IPS-18a (cell line): Measurements from ENCODE around the gene CDK11A.
A peak's percentile ranks its signal among the peaks of the same experiment; 100 is the strongest.
"Not testable (repeated sequence)": the region's sequence is repeated elsewhere in the genome, so short reads cannot be mapped to it uniquely, and the experiment has no call there.

Source experiments
- H3K27ac ChIP-seq: one replicate; pipeline ENCODE4 v1.5.1; 2013; ENCODE audit warnings: low read length
- H3K27me3 ChIP-seq: one replicate; pipeline ENCODE4 v1.6.1; 2013; ENCODE audit warnings: mild to moderate bottlenecking, low read length; ENCODE audit not compliant: control insufficient read depth, insufficient read depth
- H3K36me3 ChIP-seq: one replicate; pipeline ENCODE4 v1.6.1; 2013; ENCODE audit warnings: low read depth, low read length; ENCODE audit not compliant: control insufficient read depth
- H3K4me1 ChIP-seq: one replicate; pipeline ENCODE4 v1.6.1; 2013; ENCODE audit warnings: low read depth, low read length; ENCODE audit not compliant: control insufficient read depth
- H3K4me3 ChIP-seq: one replicate; pipeline ENCODE4 v1.5.1; 2013; ENCODE audit warnings: low read length
- H3K9ac ChIP-seq: one replicate; pipeline ENCODE4 v1.6.1; 2013; ENCODE audit warnings: mild to moderate bottlenecking, low read length, moderate library complexity
- H3K9me3 ChIP-seq: one replicate; pipeline ENCODE4 v1.6.1; 2013; ENCODE audit warnings: low read depth, low read length; ENCODE audit not compliant: control insufficient read depth

Gene CDK11A

DNA sequence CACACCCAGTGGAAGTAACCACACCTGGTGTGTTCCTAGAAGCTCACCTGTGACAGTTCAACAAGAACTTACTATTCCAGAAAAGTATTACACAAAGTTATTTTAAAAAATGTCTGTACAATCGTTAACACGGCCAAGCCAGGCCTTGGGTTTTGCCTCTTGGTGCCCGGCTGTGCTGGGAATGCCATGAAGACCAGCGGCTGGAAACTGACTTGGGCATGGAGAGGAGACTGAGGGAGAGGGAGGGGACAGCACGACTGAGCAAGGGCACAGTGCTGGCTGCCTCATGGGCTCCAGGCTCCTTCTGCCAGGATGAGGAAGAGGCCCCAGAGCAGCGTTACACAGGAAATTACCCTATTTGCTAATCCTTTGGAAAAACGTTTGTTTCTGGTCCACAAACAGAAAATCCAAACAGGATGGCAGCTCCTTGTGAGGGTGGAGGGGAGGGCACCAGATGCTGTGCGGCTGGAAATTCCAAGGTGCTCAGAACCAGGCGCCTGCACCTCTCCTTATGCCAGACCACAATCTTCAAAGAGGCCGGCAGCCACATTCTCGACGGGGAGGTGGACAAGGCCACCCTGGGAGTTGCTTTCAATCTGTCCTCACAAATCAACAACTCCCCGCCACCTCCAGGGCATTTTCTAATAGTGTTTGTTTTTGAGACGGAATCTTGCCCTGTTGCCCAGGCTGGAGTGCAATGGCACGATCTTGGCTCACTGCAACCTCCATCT lies 61.2 kb downstream of the CDK11A start:
- not testable (repeated sequence) for H3K4me3 ChIP-seq, H3K9ac ChIP-seq, H3K36me3 ChIP-seq, H3K9me3 ChIP-seq, H3K27me3 ChIP-seq, H3K4me1 ChIP-seq, H3K27ac ChIP-seq

DNA sequence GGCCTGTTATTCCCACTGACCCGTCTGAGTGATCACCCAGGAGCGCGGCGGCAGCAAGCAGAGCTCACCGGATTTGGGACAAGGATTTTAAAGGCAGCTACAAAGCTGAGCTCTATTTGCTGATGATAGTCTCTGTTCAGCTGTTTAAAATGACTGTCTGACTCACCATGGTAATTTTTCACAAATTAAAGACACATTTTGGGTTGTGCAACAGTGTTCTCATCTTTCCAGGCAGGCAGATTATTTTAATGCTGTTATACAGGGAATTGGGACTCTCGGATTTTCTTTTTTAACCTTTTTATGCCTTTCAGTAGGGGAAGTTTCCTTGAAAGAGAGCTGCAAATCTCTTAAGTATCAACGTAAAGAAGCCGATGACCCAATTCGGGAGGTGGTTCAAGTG lies 61.8 kb downstream of the CDK11A start:
- H3K36me3 ChIP-seq, H3K27ac ChIP-seq, H3K9me3 ChIP-seq, H3K4me1 ChIP-seq, H3K9ac ChIP-seq, H3K4me3 ChIP-seq, H3K27me3 ChIP-seq: not testable (repeated sequence)

DNA sequence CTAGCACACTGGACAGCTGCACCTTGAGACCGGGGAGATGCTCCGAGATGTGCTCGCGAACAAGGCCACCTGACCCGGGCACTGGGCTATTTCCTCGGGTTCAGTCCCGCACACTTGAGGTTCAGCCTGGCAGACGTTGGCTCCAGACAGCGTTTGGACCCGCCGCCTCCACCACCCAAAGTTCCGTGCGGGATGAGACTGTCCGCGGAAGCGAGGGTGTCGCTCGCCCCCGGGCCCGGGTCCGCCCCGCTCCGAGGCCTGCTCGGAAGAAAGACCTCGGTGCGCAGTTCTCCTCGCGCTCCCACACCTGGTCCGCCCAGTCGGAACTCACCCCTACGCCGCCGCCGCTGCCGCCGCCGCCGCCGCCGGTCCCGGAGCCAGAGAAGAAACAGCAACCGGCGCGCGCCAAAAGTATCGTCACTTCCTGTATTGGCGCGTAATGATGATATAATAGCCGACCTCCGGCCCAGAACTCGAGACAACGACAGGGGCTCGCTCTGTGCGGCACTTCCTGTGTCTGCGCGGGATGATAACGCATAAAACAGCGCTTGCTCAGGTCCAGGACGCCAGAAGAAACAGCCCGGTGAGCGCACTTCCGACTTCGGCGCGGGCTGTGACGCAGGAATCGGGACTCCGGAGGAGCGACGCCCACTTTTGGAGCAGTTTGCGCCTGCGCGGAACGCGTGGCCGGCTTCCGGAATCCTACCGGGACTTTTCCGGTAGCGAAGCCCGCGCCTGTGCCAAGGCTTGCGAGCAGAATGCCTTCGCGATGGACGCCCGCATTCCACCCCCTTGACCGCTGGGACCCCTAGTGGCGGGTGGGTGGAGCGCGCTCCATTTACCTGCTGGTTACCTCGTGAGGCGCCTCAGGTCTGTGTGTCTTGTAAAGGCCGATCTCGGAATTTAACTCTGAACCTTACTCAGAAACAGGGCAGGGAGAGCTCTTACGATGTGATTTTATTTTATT lies 65.3 kb downstream of the CDK11A start, which contains the start of gene CDK11B:
TSS of gene CDK11B (minus strand) at position 422 of the 967 bp plus-strand sequence. CDS start 1,519 bp downstream, outside the sequence.
- Histone ChIP-seq H3K36me3 (peaks cover 22% of the 10 kb centered on the region), H3K9ac (peak within 1 kb of the TSS; percentile 39), H3K4me3 (peak within 1 kb of the TSS; percentile 59)
- H3K27ac ChIP-seq, H3K27me3 ChIP-seq, H3K4me1 ChIP-seq, H3K9me3 ChIP-seq: not testable (repeated sequence)
